ENCODE measurements around the gene PTPN12.
"Not testable (repeated sequence)": the region's sequence is repeated elsewhere in the genome, so short reads cannot be mapped to it uniquely, and the experiment has no call there.

PTPN12 gene

GRCh38 chr7:77513002-77513670 is 24.0 kb upstream of the PTPN12 start:
- DNase-seq; H3K36me3 ChIP-seq (ENCODE audit: control insufficient read depth in 4 of 4, insufficient read depth in 4 of 4, low read length in 3 of 4); H3K4me1 ChIP-seq (ENCODE audit: control extremely low read depth in 1 of 4, control insufficient read depth in 4 of 4, insufficient read depth in 4 of 4, low read length in 3 of 4); H3K27ac ChIP-seq (ENCODE audit: insufficient read depth in 1 of 2, low read depth in 1 of 2, low read length in 2 of 2, poor library complexity in 1 of 2, severe bottlenecking in 2 of 2); CTCF ChIA-PET; H3K27me3 ChIP-seq (replicated peaks in 2 of 5; ENCODE audit: control insufficient read depth in 4 of 5, insufficient read depth in 5 of 5, low read length in 4 of 5); H3K4me3 ChIP-seq (ENCODE audit: control insufficient read depth in 1 of 7, extremely low read depth in 1 of 7, insufficient read depth in 4 of 7, low read depth in 2 of 7, low read length in 6 of 7); POLR2A ChIA-PET; H3K9me3 ChIP-seq (ENCODE audit: control extremely low read depth in 1 of 5, control insufficient read depth in 4 of 5, insufficient read depth in 2 of 5, low read depth in 1 of 5, low read length in 4 of 5): not testable (repeated sequence)
- whole genome bisulfite sequencing (ENCODE audit: insufficient coverage) = no CpG with 5 or more reads among the region's 5 CpGs

- H3K4me1 ChIP-seq (ENCODE audit: control extremely low read depth in 1 of 4, control insufficient read depth in 4 of 4, insufficient read depth in 4 of 4, low read length in 3 of 4) = peaks cover 0 to 5% (median under 1%) of the 10 kb centered on the region in 4 experiments
- no peaks in the 10 kb centered on the region for H3K36me3 ChIP-seq (ENCODE audit: control insufficient read depth in 4 of 4, insufficient read depth in 4 of 4, low read length in 3 of 4)
- no peaks in the 10 kb centered on the region for H3K27me3 ChIP-seq (replicated peaks in 2 of 5; ENCODE audit: control insufficient read depth in 4 of 5, insufficient read depth in 5 of 5, low read length in 4 of 5)
- no peak for DNase-seq
- no peak overlapping the region for H3K27ac ChIP-seq (ENCODE audit: insufficient read depth in 1 of 2, low read depth in 1 of 2, low read length in 2 of 2, poor library complexity in 1 of 2, severe bottlenecking in 2 of 2)
- H3K9me3 ChIP-seq (ENCODE audit: control extremely low read depth in 1 of 5, control insufficient read depth in 4 of 5, insufficient read depth in 2 of 5, low read depth in 1 of 5, low read length in 4 of 5) = peaks cover 0 to 2% (median 0%) of the 10 kb centered on the region in 5 experiments
- POLR2A ChIA-PET = no interaction called here
- 98% methylated on average over 3 of the region's 3 CpGs for WGBS (ENCODE audit: insufficient coverage)
- H3K4me3 ChIP-seq (ENCODE audit: control insufficient read depth in 1 of 7, extremely low read depth in 1 of 7, insufficient read depth in 4 of 7, low read depth in 2 of 7, low read length in 6 of 7) = no peak overlapping the region
- CTCF ChIA-PET = interaction anchor here (1.0 to 1.9 kb wide), 3 partner anchors 9 to 145 kb away, joined by 3 to 4 read pairs (median 3); no protein-coding TSS in a partner anchor
Observed at GRCh38 chr7:77516085-77516484, 21.0 kb upstream of the PTPN12 start.

GRCh38 chr7:77520261-77520660 is 16.8 kb upstream of the PTPN12 start:
- POLR2A ChIA-PET = interaction anchor here (0.5 kb wide), 1 partner anchor 12 kb away, joined by 5 read pairs; no protein-coding TSS in a partner anchor
- no peaks in the 10 kb centered on the region for H3K27me3 ChIP-seq (replicated peaks in 2 of 5; ENCODE audit: control insufficient read depth in 4 of 5, insufficient read depth in 5 of 5, low read length in 4 of 5)
- no CpG with 5 or more reads among the region's 1 CpG for WGBS (ENCODE audit: insufficient coverage)

GRCh38 chr7:77521537-77521936 is 15.6 kb upstream of the PTPN12 start:
- H3K36me3 ChIP-seq (ENCODE audit: control insufficient read depth in 4 of 4, insufficient read depth in 4 of 4, low read length in 3 of 4); H3K4me1 ChIP-seq (ENCODE audit: control extremely low read depth in 1 of 4, control insufficient read depth in 4 of 4, insufficient read depth in 4 of 4, low read length in 3 of 4); H3K4me3 ChIP-seq (ENCODE audit: control insufficient read depth in 1 of 7, extremely low read depth in 1 of 7, insufficient read depth in 4 of 7, low read depth in 2 of 7, low read length in 6 of 7); POLR2A ChIA-PET; H3K27me3 ChIP-seq (replicated peaks in 2 of 5; ENCODE audit: control insufficient read depth in 4 of 5, insufficient read depth in 5 of 5, low read length in 4 of 5); CTCF ChIA-PET; DNase-seq; H3K27ac ChIP-seq (ENCODE audit: insufficient read depth in 1 of 2, low read depth in 1 of 2, low read length in 2 of 2, poor library complexity in 1 of 2, severe bottlenecking in 2 of 2); H3K9me3 ChIP-seq (ENCODE audit: control extremely low read depth in 1 of 5, control insufficient read depth in 4 of 5, insufficient read depth in 2 of 5, low read depth in 1 of 5, low read length in 4 of 5): not testable (repeated sequence)
- 100% methylated on average over 4 of the region's 5 CpGs for WGBS (ENCODE audit: insufficient coverage)

More at GRCh38 chr7:77520261-77520660, 16.8 kb upstream of the PTPN12 start:
- Histone ChIP-seq H3K4me1 (ENCODE audit: control extremely low read depth in 1 of 4, control insufficient read depth in 4 of 4, insufficient read depth in 4 of 4, low read length in 3 of 4) (peaks cover 0 to 9% (median 0%) of the 10 kb centered on the region in 4 experiments), H3K4me3 (ENCODE audit: control insufficient read depth in 1 of 7, extremely low read depth in 1 of 7, insufficient read depth in 4 of 7, low read depth in 2 of 7, low read length in 6 of 7) (no peak overlapping the region), H3K27ac (ENCODE audit: insufficient read depth in 1 of 2, low read depth in 1 of 2, low read length in 2 of 2, poor library complexity in 1 of 2, severe bottlenecking in 2 of 2) (no peak overlapping the region), H3K36me3 (ENCODE audit: control insufficient read depth in 4 of 4, insufficient read depth in 4 of 4, low read length in 3 of 4) (no peaks in the 10 kb centered on the region), H3K9me3 (ENCODE audit: control extremely low read depth in 1 of 5, control insufficient read depth in 4 of 5, insufficient read depth in 2 of 5, low read depth in 1 of 5, low read length in 4 of 5) (no peaks in the 10 kb centered on the region)
- CTCF ChIA-PET = interaction anchor here (0.6 kb wide), 1 partner anchor 214 kb away, joined by 3 read pairs; no protein-coding TSS in a partner anchor
- no peak for DNase-seq

GRCh38 chr7:77524731-77525130 is 12.4 kb upstream of the PTPN12 start:
- no peaks in the 10 kb centered on the region for H3K36me3 ChIP-seq (ENCODE audit: control insufficient read depth in 4 of 4, insufficient read depth in 4 of 4, low read length in 3 of 4)
- no peak for DNase-seq
- no peaks in the 10 kb centered on the region for H3K9me3 ChIP-seq (ENCODE audit: control extremely low read depth in 1 of 5, control insufficient read depth in 4 of 5, insufficient read depth in 2 of 5, low read depth in 1 of 5, low read length in 4 of 5)
- H3K4me3 ChIP-seq (ENCODE audit: control insufficient read depth in 1 of 7, extremely low read depth in 1 of 7, insufficient read depth in 4 of 7, low read depth in 2 of 7, low read length in 6 of 7) = no peak overlapping the region
- H3K4me1 ChIP-seq (ENCODE audit: control extremely low read depth in 1 of 4, control insufficient read depth in 4 of 4, insufficient read depth in 4 of 4, low read length in 3 of 4) = peaks cover 0 to 11% (median 1%) of the 10 kb centered on the region in 4 experiments
- ChIA-PET POLR2A (no interaction called here), CTCF (no interaction called here)
- H3K27me3 ChIP-seq (replicated peaks in 2 of 5; ENCODE audit: control insufficient read depth in 4 of 5, insufficient read depth in 5 of 5, low read length in 4 of 5) = no peaks in the 10 kb centered on the region
- H3K27ac ChIP-seq (ENCODE audit: insufficient read depth in 1 of 2, low read depth in 1 of 2, low read length in 2 of 2, poor library complexity in 1 of 2, severe bottlenecking in 2 of 2) = no peak overlapping the region

- DNase-seq = no peak
- peaks cover 0 to 11% (median 4%) of the 10 kb centered on the region in 4 experiments for H3K4me1 ChIP-seq (ENCODE audit: control extremely low read depth in 1 of 4, control insufficient read depth in 4 of 4, insufficient read depth in 4 of 4, low read length in 3 of 4)
- ChIA-PET CTCF (no interaction called here), POLR2A (interaction anchor here (1.0 kb wide), 1 partner anchor 12 kb away, joined by 3 read pairs; the partner anchor contains the start of gene PTPN12)
- no CpG with 5 or more reads among the region's 2 CpGs for WGBS (ENCODE audit: insufficient coverage)
- H3K9me3 ChIP-seq (ENCODE audit: control extremely low read depth in 1 of 5, control insufficient read depth in 4 of 5, insufficient read depth in 2 of 5, low read depth in 1 of 5, low read length in 4 of 5) = no peaks in the 10 kb centered on the region
- no peaks in the 10 kb centered on the region for H3K27me3 ChIP-seq (replicated peaks in 2 of 5; ENCODE audit: control insufficient read depth in 4 of 5, insufficient read depth in 5 of 5, low read length in 4 of 5)
- no peak overlapping the region for H3K27ac ChIP-seq (ENCODE audit: insufficient read depth in 1 of 2, low read depth in 1 of 2, low read length in 2 of 2, poor library complexity in 1 of 2, severe bottlenecking in 2 of 2)
- H3K4me3 ChIP-seq (ENCODE audit: control insufficient read depth in 1 of 7, extremely low read depth in 1 of 7, insufficient read depth in 4 of 7, low read depth in 2 of 7, low read length in 6 of 7) = no peak overlapping the region
- no peaks in the 10 kb centered on the region for H3K36me3 ChIP-seq (ENCODE audit: control insufficient read depth in 4 of 4, insufficient read depth in 4 of 4, low read length in 3 of 4)
Observed at GRCh38 chr7:77525231-77525630, 11.9 kb upstream of the PTPN12 start.

- peaks cover 0 to 13% (median 10%) of the 10 kb centered on the region in 4 experiments for H3K4me1 ChIP-seq (ENCODE audit: control extremely low read depth in 1 of 4, control insufficient read depth in 4 of 4, insufficient read depth in 4 of 4, low read length in 3 of 4)
- ChIA-PET CTCF (interaction anchor here (1.2 kb wide), 1 partner anchor 17 kb away, joined by 4 read pairs; no protein-coding TSS in a partner anchor), POLR2A (interaction anchor here (0.6 kb wide), 1 partner anchor 131 kb away, joined by 6 read pairs; no protein-coding TSS in a partner anchor)
- H3K9me3 ChIP-seq (ENCODE audit: control extremely low read depth in 1 of 5, control insufficient read depth in 4 of 5, insufficient read depth in 2 of 5, low read depth in 1 of 5, low read length in 4 of 5) = no peaks in the 10 kb centered on the region
- no peak overlapping the region for H3K4me3 ChIP-seq (ENCODE audit: control insufficient read depth in 1 of 7, extremely low read depth in 1 of 7, insufficient read depth in 4 of 7, low read depth in 2 of 7, low read length in 6 of 7)
- H3K27me3 ChIP-seq (replicated peaks in 2 of 5; ENCODE audit: control insufficient read depth in 4 of 5, insufficient read depth in 5 of 5, low read length in 4 of 5) = no peaks in the 10 kb centered on the region
- no peaks in the 10 kb centered on the region for H3K36me3 ChIP-seq (ENCODE audit: control insufficient read depth in 4 of 4, insufficient read depth in 4 of 4, low read length in 3 of 4)
- no peak for DNase-seq
- H3K27ac ChIP-seq (ENCODE audit: insufficient read depth in 1 of 2, low read depth in 1 of 2, low read length in 2 of 2, poor library complexity in 1 of 2, severe bottlenecking in 2 of 2) = no peak overlapping the region
Observed at GRCh38 chr7:77528368-77528767, 8.7 kb upstream of the PTPN12 start.

Data from common myeloid progenitor, CD34-positive (primary cell).